B cell (primary cell): Measurements from ENCODE around the gene HIRA. TPM values are rescaled to one million over a fixed set of nuclear protein-coding genes. Genes with fewer than 3 reads are reported as not detected.

Experiments
- ATAC-seq: fragments of 200-7000 bp; cut with Tn5 transposase; one replicate; pipeline ENCODE4 v1.10.0; 2021; ENCODE audit warnings: low read depth, mild to moderate bottlenecking, moderate number of reproducible peaks, moderate library complexity
- CTCF ChIA-PET: fragments of 350-600 bp; sonication (Branson Sonifier 250); formaldehyde crosslinking; loops from one replicate; lab custom pipeline; 2021; ENCODE audit warnings: antibody characterized with exemption, inconsistent platforms; lab: Charles Lee
- POLR2A ChIA-PET: fragments of 350-600 bp; sonication (Branson Sonifier 250); formaldehyde crosslinking; loops from one replicate; lab custom pipeline; 2021; ENCODE audit warnings: antibody characterized with exemption; lab: Charles Lee
- DNase-seq: peaks from one replicate; pipeline ENCODE4 v3.0.0; 2013
- H2AFZ ChIP-seq: 2 replicates; pipeline ENCODE4 v1.6.1; 2012; ENCODE audit warnings: mild to moderate bottlenecking, low read depth, low read length; ENCODE audit not compliant: insufficient read depth, poor library complexity, severe bottlenecking
- H3K27ac ChIP-seq, 2 donors: 1 replicate in 1 of 2; 2 replicates in 1 of 2; pipeline ENCODE4 v1.5.1; 2012 to 2013; ENCODE audit warnings: low read length in 2 of 2, mild to moderate bottlenecking in 2 of 2, moderate library complexity in 1 of 2
- H3K27me3 ChIP-seq, 4 experiments: fragments of 200-600 bp in 1 of 4; sonication (generic) in 1 of 4; replicated peaks in 1 of 4; 1 replicate in 2 of 4; 2 replicates in 2 of 4; pipeline versions ENCODE4 v1.6.1 to v1.7.0; 2013 to 2016; ENCODE audit warnings: low read length in 3 of 4, mild to moderate bottlenecking in 2 of 4, mixed read lengths in 1 of 4, moderate library complexity in 1 of 4; ENCODE audit not compliant: insufficient read depth in 4 of 4, control insufficient read depth in 3 of 4; ENCODE audit errors: control extremely low read depth in 1 of 4
- H3K36me3 ChIP-seq, 2 experiments: replicated peaks in 1 of 2; 1 replicate in 1 of 2; 2 replicates in 1 of 2; pipeline versions ENCODE4 v1.6.1 to v1.7.1; 2013; ENCODE audit warnings: low read length in 1 of 2; ENCODE audit not compliant: insufficient read depth in 2 of 2, control insufficient read depth in 1 of 2; ENCODE audit errors: control extremely low read depth in 1 of 2, extremely low read depth in 1 of 2
- H3K4me1 ChIP-seq, 2 donors: fragments of 200-600 bp in 1 of 2; sonication (generic) in 1 of 2; 1 replicate in 1 of 2; 2 replicates in 1 of 2; pipeline versions ENCODE4 v1.5.1 to v1.6.1; 2013 to 2017; ENCODE audit warnings: low read length in 2 of 2; ENCODE audit not compliant: control insufficient read depth in 2 of 2, insufficient read depth in 2 of 2
- H3K4me2 ChIP-seq: replicated peaks from 2 replicates; pipeline ENCODE3; 2012; ENCODE audit warnings: mild to moderate bottlenecking, low read depth, low read length; ENCODE audit not compliant: poor library complexity, severe bottlenecking
- H3K4me3 ChIP-seq, 5 experiments: fragments of 200-600 bp in 1 of 5; sonication (generic) in 1 of 5; 1 replicate in 3 of 5; 2 replicates in 2 of 5; pipeline versions ENCODE4 v1.5.1 to v1.7.0; 2011 to 2016; ENCODE audit warnings: low read length in 4 of 5, mild to moderate bottlenecking in 4 of 5, low read depth in 2 of 5, control low read depth in 1 of 5, moderate library complexity in 1 of 5; ENCODE audit not compliant: insufficient read depth in 1 of 5; ENCODE audit errors: control extremely low read depth in 1 of 5, extremely low read depth in 1 of 5
- H3K79me2 ChIP-seq: fragments of 200-600 bp; sonication (generic); one replicate; pipeline ENCODE4 v1.6.0; 2016; ENCODE audit warnings: low read length; ENCODE audit not compliant: control insufficient read depth, insufficient read depth
- H3K9ac ChIP-seq: fragments of 200-600 bp; sonication (generic); 2 replicates; pipeline ENCODE4 v1.6.1; 2017; ENCODE audit warnings: mild to moderate bottlenecking, low read length, moderate library complexity
- H3K9me3 ChIP-seq, 3 donors: one replicate each; pipeline versions ENCODE4 v1.6.1 to v1.7.1; 2013; ENCODE audit warnings: low read length in 2 of 3; ENCODE audit not compliant: control insufficient read depth in 2 of 3, insufficient read depth in 1 of 3; ENCODE audit errors: control extremely low read depth in 1 of 3
- H4K20me1 ChIP-seq: 2 replicates; pipeline ENCODE4 v1.6.0; 2012; ENCODE audit warnings: mild to moderate bottlenecking, low read length; ENCODE audit not compliant: insufficient read depth, control insufficient read depth, poor library complexity, severe bottlenecking
- H3K27ac Mint-ChIP-seq: one replicate; pipeline ENCODE4 v1.8.0; 2021; ENCODE audit warnings: mixed read lengths
- H3K27me3 Mint-ChIP-seq: one replicate; pipeline ENCODE4 v1.8.0; 2021; ENCODE audit warnings: mixed read lengths
- H3K4me1 Mint-ChIP-seq: one replicate; pipeline ENCODE4 v1.8.0; 2021; ENCODE audit warnings: mixed read lengths
- H3K4me3 Mint-ChIP-seq: one replicate; pipeline ENCODE4 v1.8.0; 2021; ENCODE audit warnings: mixed read lengths
- H3K9me3 Mint-ChIP-seq: one replicate; pipeline ENCODE4 v1.8.0; 2022; ENCODE audit warnings: mixed read lengths; ENCODE audit not compliant: insufficient read depth
- EZH2 ChIP-seq: IDR thresholded peaks from 2 replicates; pipeline ENCODE4 v1.6.1; 2012; ENCODE audit warnings: borderline replicate concordance, low read depth, mild to moderate bottlenecking, moderate library complexity, low read length; ENCODE audit not compliant: insufficient read depth, poor library complexity, severe bottlenecking
- WGBS: methylation state at CpG from one replicate; pipeline ENCODE4 v1.1.5; 2013; ENCODE audit warnings: missing lambda C conversion rate; ENCODE audit not compliant: insufficient coverage; 5-methylcytosine and 5-hydroxymethylcytosine counted together
- intact Hi-C: fragments of 100-400 bp; cut with micrococcal nuclease; formaldehyde crosslinking; loops from one replicate; pipeline ENCODE4 v1.10.0; 2022
- polyA plus RNA-seq: library from polyadenylated mRNA; depleted of rRNA; stranded (reverse); fragments of >200 nt; gene quantifications from 2 replicates; pipeline ENCODE4 v1.2.3, GENCODE V29; 2012
- total RNA-seq, 2 donors: library from RNA; stranded (reverse); fragments of 120-200 nt in 1 of 2; gene quantifications; 1 replicate in 1 of 2; 2 replicates in 1 of 2; pipeline versions ENCODE4 v1.2.3 to v1.2.4, GENCODE V29; 2013 to 2022
- TF ChIP-seq, protein P1 (sequence below): fragments of 200-600 bp; IDR thresholded peaks from one replicate; pipeline ENCODE4 v1.8.0; 2022; ENCODE audit warnings: antibody characterized with exemption, mild to moderate bottlenecking

HIRA gene
- total and polyA plus RNA-seq, 2 donors (not counting 1 experiment from before 2014, with no cell fraction given), result 28.3 to 34.5 TPM

GRCh38 chr22:19448739-19449421, 17.3 kb upstream of the HIRA start:
- POLR2A ChIA-PET, result no interaction called here
- CTCF ChIA-PET, result interaction anchor here (1.5 kb wide), 1 partner anchor 304 kb away, joined by 5 read pairs; the partner anchor contains the start of gene ESS2
- H2AFZ ChIP-seq, result no peak overlapping the region
- peaks cover 35% of the 10 kb centered on the region for H3K4me1 Mint-ChIP-seq
- H3K9ac ChIP-seq, result no peak overlapping the region
- peak overlapping the region in 1 of 2 donors; percentile 92 for H3K27ac ChIP-seq
- H3K36me3 ChIP-seq, result peaks cover 0 to 44% of the 10 kb centered on the region in 2 experiments
- TF ChIP-seq, protein P1, sequence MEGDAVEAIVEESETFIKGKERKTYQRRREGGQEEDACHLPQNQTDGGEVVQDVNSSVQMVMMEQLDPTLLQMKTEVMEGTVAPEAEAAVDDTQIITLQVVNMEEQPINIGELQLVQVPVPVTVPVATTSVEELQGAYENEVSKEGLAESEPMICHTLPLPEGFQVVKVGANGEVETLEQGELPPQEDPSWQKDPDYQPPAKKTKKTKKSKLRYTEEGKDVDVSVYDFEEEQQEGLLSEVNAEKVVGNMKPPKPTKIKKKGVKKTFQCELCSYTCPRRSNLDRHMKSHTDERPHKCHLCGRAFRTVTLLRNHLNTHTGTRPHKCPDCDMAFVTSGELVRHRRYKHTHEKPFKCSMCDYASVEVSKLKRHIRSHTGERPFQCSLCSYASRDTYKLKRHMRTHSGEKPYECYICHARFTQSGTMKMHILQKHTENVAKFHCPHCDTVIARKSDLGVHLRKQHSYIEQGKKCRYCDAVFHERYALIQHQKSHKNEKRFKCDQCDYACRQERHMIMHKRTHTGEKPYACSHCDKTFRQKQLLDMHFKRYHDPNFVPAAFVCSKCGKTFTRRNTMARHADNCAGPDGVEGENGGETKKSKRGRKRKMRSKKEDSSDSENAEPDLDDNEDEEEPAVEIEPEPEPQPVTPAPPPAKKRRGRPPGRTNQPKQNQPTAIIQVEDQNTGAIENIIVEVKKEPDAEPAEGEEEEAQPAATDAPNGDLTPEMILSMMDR, result no peak
- TF ChIP-seq EZH2, result no peak
- DNase-seq, result no peak
- intact Hi-C loops, result loop anchor here (5.0 kb wide), 2 partner anchors 183 to 327 kb away; partner anchors contain the start of gene DGCR2
- H3K9me3 ChIP-seq, result no peaks in the 10 kb centered on the region
- H3K4me2 ChIP-seq, result peak overlapping the region; percentile 82
- 95% methylated on average over 5 of the region's 5 CpGs for WGBS
- peak overlapping the region in 1 of 5 experiments; percentile 80 for H3K4me3 ChIP-seq
- H4K20me1 ChIP-seq, result peaks cover 8% of the 10 kb centered on the region
- H3K4me1 ChIP-seq, result peaks cover 16 to 27% of the 10 kb centered on the region in 2 donors
- H3K27ac Mint-ChIP-seq, result peak overlapping the region; percentile 23
- no peaks in the 10 kb centered on the region for H3K27me3 Mint-ChIP-seq
- peaks cover 54% of the 10 kb centered on the region for H3K79me2 ChIP-seq
- no peaks in the 10 kb centered on the region for H3K27me3 ChIP-seq
- H3K4me3 Mint-ChIP-seq, result peak overlapping the region; percentile 31
- no peak for ATAC-seq
- no peaks in the 10 kb centered on the region for H3K9me3 Mint-ChIP-seq
